Ammon's horn (tissue), 1 donor: ENCODE data around the gene NRP2.

Source experiments
- DNase-seq: peaks from one replicate; pipeline ENCODE4 v3.0.0-alpha.2; 2016; ENCODE audit warnings: low spot score

NRP2 gene

GRCh38 chr2:205775097-205775877, 93.0 kb downstream of the NRP2 start:
- no peak for DNase-seq

GRCh38 chr2:205776139-205776538, 93.8 kb downstream of the NRP2 start:
- DNase-seq = peak; percentile 24

GRCh38 chr2:205776720-205777119, 94.4 kb downstream of the NRP2 start:
- DNase-seq = no peak

- DNase-seq = no peak
Observed at GRCh38 chr2:205778356-205778755, 96.1 kb downstream of the NRP2 start.

GRCh38 chr2:205780645-205781044, 98.3 kb downstream of the NRP2 start:
- DNase-seq = no peak

- no peak for DNase-seq
Observed at GRCh38 chr2:205781244-205781931, 99.1 kb downstream of the NRP2 start.

GRCh38 chr2:205782941-205783340, 100.6 kb downstream of the NRP2 start:
- DNase-seq = no peak

- peak; percentile 22 for DNase-seq
Observed at GRCh38 chr2:205783872-205784499, 101.7 kb downstream of the NRP2 start.

- DNase-seq = no peak
Observed at GRCh38 chr2:205785507-205786260, 103.4 kb downstream of the NRP2 start.

- no peak for DNase-seq
Observed at GRCh38 chr2:205786976-205787375, 104.7 kb downstream of the NRP2 start.

- DNase-seq = no peak
Observed at GRCh38 chr2:205787761-205788160, 105.5 kb downstream of the NRP2 start.

- no peak for DNase-seq
Observed at GRCh38 chr2:205789906-205790305, 107.6 kb downstream of the NRP2 start.

- no peak for DNase-seq
Observed at GRCh38 chr2:205792908-205793307, 110.6 kb downstream of the NRP2 start.

GRCh38 chr2:205796805-205797313, 114.6 kb downstream of the NRP2 start:
- no peak for DNase-seq

- no peak for DNase-seq
Observed at GRCh38 chr2:205797866-205798265, 115.6 kb downstream of the NRP2 start.

- DNase-seq = no peak
Observed at GRCh38 chr2:205800224-205800623, 117.9 kb downstream of the NRP2 start.

- DNase-seq = no peak
Observed at GRCh38 chr2:205800773-205801172, 118.5 kb downstream of the NRP2 start.

GRCh38 chr2:205802065-205802464, 119.8 kb downstream of the NRP2 start:
- DNase-seq = no peak

- DNase-seq = no peak
Observed at GRCh38 chr2:205802941-205803340, 120.6 kb downstream of the NRP2 start.

- no peak for DNase-seq
Observed at GRCh38 chr2:205803500-205803899, 121.2 kb downstream of the NRP2 start.

- no peak for DNase-seq
Observed at GRCh38 chr2:205805136-205805535, 122.8 kb downstream of the NRP2 start.
